Ureter (tissue), 1 donor: ENCODE results near the gene EHMT1. TPM values are rescaled to one million over a fixed set of nuclear protein-coding genes. Genes with fewer than 3 reads are reported as not detected.
"Not testable (repeated sequence)": the region's sequence is repeated elsewhere in the genome, so short reads cannot be mapped to it uniquely, and the experiment has no call there.

Experiments
- DNase-seq: peaks from one replicate; pipeline ENCODE4 v3.0.0-alpha.2; 2020; ENCODE audit warnings: low spot score
- total RNA-seq: library from RNA; stranded (reverse); gene quantifications from one replicate; pipeline ENCODE4 v1.2.4, GENCODE V29; 2023
- donor health status: DM: yes; HTN: yes; CAD: no.

EHMT1 gene
- total RNA-seq, 1 donor from 2014 or later = 126 TPM

- DNase-seq = no peak
Observed at GRCh38 chr9:137866226-137867141, 247.7 kb downstream of the EHMT1 start.

GRCh38 chr9:137870432-137870831 is 251.6 kb downstream of the EHMT1 start:
- DNase-seq = no peak

DNA sequence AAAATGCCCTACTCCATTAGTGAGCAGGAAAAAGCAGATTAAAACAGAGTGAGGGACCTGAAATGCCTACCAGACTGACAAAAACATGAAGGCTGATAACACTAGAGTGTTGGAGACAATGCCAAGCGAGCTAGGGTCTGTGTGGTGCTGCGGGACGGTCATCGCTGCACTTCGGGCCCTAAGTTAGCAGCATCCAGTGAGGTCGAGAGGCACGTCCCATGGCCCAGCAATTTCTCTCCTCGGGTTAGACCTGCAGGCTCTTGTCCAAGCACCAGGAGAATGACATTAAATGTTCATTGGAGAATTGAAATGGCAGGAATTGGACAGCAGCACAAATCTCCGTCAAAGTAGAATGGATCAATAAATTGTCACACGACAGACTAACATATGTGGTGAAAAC is 253.5 kb downstream of the EHMT1 start:
- DNase-seq = no peak

GRCh38 chr9:137873408-137873807 is 254.6 kb downstream of the EHMT1 start:
- no peak for DNase-seq

DNA sequence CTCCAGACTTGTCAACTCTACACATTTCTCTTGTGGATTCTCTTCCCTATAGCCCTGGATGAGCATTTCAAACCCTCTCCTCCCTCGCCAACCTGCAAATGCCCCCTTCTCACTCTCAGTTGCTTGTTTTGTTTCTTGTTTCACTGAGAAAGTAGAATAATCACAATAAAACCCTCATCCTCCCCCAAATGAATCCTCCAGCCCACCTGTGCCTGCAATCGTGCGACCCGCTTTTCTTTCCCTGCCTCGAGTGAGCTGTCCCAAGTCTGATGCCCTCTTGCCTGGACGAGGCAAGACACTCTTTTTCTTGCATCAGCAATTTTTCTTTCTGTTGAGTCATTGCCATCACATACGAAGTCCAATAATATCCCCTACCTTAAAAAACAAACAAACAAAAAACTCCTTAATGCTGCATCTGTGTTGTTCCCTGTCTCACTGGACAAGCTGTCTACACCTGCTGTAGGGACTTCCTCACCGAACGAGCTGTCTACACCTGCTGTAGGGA is 255.1 kb downstream of the EHMT1 start:
- no peak for DNase-seq

DNA sequence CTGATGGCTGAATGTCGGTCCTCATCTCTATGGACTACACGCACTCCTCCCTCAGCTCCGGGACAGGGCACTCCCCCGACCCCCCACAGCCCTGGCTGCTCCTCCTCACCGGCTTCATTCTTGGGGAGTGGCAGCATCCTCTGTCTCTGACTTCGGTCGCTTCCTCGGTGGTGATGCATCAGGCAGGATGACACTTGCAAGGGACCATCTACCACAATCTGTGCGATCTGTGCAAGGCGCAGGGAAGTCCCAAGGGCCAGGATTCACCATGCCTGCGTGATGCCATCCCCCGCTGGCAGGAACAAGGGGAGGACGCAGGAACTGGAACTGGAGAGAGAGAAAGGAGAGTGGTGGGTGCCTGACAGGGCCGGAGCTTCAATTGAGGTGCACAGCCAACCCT is 256.5 kb downstream of the EHMT1 start:
- DNase-seq = no peak

- DNase-seq = no peak
Observed at GRCh38 chr9:137875846-137876245, 257.0 kb downstream of the EHMT1 start.

GRCh38 chr9:137876269-137876668 is 257.5 kb downstream of the EHMT1 start:
- DNase-seq = no peak

- no peak for DNase-seq
Observed at GRCh38 chr9:137876781-137877386, 258.1 kb downstream of the EHMT1 start.

GRCh38 chr9:137877506-137878122 is 258.8 kb downstream of the EHMT1 start, which contains the start of gene CACNA1B:
Gene CACNA1B (plus strand): TSS chr9:137877782. CDS start chr9:137877934, 152 bp downstream.
- not testable (repeated sequence) for DNase-seq

DNA sequence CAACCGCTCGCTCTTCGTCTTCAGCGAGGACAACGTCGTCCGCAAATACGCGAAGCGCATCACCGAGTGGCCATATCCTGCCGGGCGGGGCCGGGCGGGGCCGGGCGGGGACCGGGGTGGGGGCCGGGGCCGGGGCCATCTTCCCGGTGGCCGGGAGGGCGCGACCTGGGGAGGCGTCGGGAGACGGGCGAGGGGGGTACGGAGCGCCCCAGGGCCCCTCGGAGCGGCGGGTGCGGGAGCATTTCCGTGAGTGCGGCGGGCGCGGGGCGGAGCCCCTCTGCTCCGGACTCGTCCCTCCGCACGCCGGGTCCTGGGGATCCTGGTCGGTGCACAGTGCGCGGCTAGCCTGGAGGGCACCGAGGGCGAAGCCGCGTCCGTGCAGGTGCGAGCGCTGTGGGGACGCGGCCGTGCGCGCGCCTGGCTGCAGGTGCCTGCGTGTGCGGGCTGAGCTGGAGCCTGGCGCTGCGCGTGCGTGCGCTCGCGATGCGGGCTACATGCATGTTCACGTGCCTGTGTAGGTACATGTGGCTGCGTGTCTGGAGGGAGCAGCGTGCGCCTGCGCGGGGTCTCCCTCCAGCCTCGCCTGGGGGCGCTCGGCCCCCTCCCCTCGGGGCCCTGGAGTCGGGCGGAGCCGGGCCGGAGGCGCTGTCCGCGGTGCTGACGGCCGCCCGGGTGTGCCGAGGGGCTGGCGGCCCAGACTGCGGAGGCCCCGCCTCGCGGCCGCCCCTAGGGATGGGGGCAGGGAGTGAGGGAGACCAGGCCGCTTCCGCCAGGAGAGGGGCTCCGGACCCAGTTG is 259.5 kb downstream of the EHMT1 start:
- DNase-seq = no peak

GRCh38 chr9:137879052-137879451 is 260.2 kb downstream of the EHMT1 start:
- no peak for DNase-seq

GRCh38 chr9:137879566-137880150 is 260.9 kb downstream of the EHMT1 start:
- DNase-seq = no peak

- DNase-seq = no peak
Observed at GRCh38 chr9:137880160-137880975, 261.6 kb downstream of the EHMT1 start.

GRCh38 chr9:137880976-137881530 is 262.2 kb downstream of the EHMT1 start:
- DNase-seq = no peak

- no peak for DNase-seq
Observed at GRCh38 chr9:137881591-137882505, 263.0 kb downstream of the EHMT1 start.

DNA sequence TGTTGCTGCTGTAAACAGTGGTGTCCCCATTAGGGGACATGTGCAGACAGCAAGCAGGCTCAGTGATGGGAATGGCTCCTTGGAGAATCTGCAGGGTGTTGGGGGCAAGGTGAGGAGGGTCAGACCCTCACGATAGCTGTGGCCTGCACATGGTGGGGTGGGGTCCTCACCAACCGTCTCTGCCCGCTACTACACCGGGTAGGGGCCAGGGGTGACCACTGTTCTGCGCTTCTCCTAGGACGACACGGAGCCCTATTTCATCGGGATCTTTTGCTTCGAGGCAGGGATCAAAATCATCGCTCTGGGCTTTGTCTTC is 263.7 kb downstream of the EHMT1 start:
- no peak for DNase-seq

GRCh38 chr9:137883977-137884376 is 265.2 kb downstream of the EHMT1 start:
- not testable (repeated sequence) for DNase-seq

DNA sequence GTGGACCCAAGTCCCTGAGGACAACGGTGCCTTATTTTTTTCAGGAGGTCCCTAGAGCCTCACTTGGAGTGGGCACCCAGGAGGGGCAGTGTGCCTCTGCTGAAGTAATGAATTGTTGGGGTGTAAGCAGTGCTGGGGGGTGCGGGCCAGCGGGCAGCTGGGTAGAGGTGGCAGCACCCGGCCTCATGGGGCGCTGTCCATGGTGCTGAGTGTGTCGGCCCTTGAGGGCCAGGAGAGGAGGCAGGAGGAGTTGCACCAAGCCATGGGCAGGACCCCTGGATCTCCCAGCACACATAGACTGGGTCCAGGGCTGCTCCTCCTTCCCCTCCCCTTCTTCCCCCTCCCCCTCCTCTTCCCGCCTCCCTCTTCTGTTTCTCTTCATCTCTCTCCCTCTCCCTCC is 265.7 kb downstream of the EHMT1 start:
- not testable (repeated sequence) for DNase-seq
